ENCODE data around the gene POLR2E.

DNA sequence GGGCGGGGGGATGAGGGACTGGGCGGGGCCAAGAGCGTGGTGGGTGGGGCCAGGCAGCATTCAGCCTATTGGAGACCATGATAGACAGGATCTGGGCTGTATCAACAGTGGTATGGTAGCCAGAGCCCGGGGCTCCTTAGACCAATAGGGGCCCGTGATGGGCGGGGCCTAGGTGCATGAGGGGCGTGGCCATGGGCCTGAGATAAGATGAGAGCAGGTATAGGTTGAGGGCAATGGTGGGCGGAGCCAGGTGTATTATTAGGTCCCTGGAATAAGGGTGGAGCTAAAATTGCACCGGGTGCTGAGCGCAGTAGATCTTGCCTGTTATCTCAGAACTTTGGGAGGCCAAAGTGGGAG is 50.0 kb downstream of the POLR2E start:
- TF ChIP-seq CTCF (IDR thresholded peaks at IDR 0.05) = no peak
- no peak for TF ChIP-seq ZFX (IDR thresholded peaks at IDR 0.05; ENCODE audit: borderline replicate concordance)

Data from 22Rv1 (cell line).